Esophagus muscularis mucosa (tissue), 4 donors: Measurements from ENCODE around the gene MPHOSPH8.

ENCODE experiments used
- CTCF ChIP-seq, 3 experiments: fragments of 200-600 bp in 2 of 3; fragments of 450-650 bp in 1 of 3; sonication (generic) in 2 of 3; IDR thresholded peaks; one replicate each; pipeline ENCODE4 v1.5.1; 2017 to 2019; ENCODE audit warnings: antibody characterized with exemption in 3 of 3, mild to moderate bottlenecking in 2 of 3, moderate library complexity in 1 of 3
- EP300 ChIP-seq: sonication (generic); formaldehyde crosslinking; IDR thresholded peaks from one replicate; pipeline ENCODE4 v1.6.1; 2017; ENCODE audit warnings: antibody characterized with exemption
- POLR2A ChIP-seq: fragments of 450-650 bp; IDR thresholded peaks from one replicate; pipeline ENCODE4 v1.6.1; 2017; ENCODE audit warnings: antibody characterized with exemption, moderate library complexity, mild to moderate bottlenecking, low read depth
- POLR2AphosphoS5 ChIP-seq, 2 donors: sonication (generic); formaldehyde crosslinking; IDR thresholded peaks; one replicate each; pipeline ENCODE4 v1.6.1; 2017; ENCODE audit warnings: antibody characterized with exemption in 2 of 2

DNA sequence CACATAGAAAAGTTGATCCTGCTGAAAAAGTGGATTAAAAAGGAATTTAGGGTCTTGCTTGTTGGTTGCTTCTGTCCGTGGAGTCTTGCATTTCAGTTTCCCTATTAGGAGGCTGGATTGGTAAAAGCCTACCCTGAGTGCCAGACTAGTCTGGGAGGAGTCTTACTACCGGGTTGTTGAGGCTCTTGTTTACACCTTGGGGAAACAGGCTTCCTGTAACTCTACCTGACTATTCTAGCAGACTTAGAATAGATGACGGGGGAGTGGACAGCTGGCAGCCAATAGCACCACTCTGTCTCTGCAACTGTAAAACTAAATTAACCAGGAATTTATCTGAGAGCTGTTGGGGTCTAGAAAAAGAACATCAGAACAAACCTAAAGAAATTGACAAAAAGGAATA is 11.3 kb upstream of the MPHOSPH8 start:
- TF ChIP-seq POLR2A = no peak
- no peak for TF ChIP-seq EP300
- TF ChIP-seq CTCF (IDR thresholded peaks at IDR 0.05) = no peak
- no peak for TF ChIP-seq POLR2AphosphoS5 (IDR thresholded peaks at IDR 0.05)
